ENCODE measurements around the gene NDST4.
A peak's percentile ranks its signal among the peaks of the same experiment; 100 is the strongest.

Gene NDST4

GRCh38 chr4:114791976-114792375, 321.4 kb downstream of the NDST4 start:
- DNase-seq (ENCODE audit: low read depth, low spot score) = peak; percentile 11

GRCh38 chr4:114785570-114785969, 327.9 kb downstream of the NDST4 start:
- DNase-seq (ENCODE audit: low read depth, low spot score) = no peak

GRCh38 chr4:114783215-114783595, 330.2 kb downstream of the NDST4 start:
- no peak for DNase-seq (ENCODE audit: low read depth, low spot score)

GRCh38 chr4:114782415-114783214, 330.8 kb downstream of the NDST4 start:
- no peak for DNase-seq (ENCODE audit: low read depth, low spot score)

GRCh38 chr4:114780205-114780604, 333.2 kb downstream of the NDST4 start:
- peak; percentile 19 for DNase-seq (ENCODE audit: low read depth, low spot score)
